Measurements from ENCODE around the gene BATF3. TPM values are rescaled to one million over a fixed set of nuclear protein-coding genes. Genes with fewer than 3 reads are reported as not detected.
A peak's percentile ranks its signal among the peaks of the same experiment; 100 is the strongest.

BATF3 gene
- total RNA-seq, 1 experiment from 2014 or later, result 3.9 TPM

DNA sequence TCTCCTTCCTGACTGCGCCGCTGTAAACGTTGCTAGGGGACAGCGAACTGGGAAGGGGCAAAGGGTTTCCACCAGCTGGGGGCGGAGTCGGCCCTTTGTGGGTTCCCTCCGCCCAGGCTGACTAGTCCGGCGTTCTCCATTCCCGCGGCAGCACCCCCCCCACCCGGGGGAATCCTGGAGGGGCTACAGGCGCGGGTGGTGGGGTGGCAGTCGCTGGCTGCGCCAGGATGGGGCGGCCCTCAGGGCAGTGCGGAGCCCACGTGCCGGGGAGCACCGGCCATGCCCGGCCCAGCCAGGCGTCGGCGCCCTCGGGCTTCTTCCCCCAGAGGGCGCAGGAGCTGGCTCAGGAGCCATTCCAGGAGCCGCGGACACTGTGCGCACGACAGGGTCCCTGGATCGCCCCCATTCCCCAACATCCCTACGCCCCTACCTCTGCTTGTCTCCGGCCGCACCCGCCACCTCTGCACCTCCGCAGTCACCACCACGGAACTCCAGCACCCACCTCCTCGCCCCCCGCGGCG, 476 bp downstream of the BATF3 start (continued):
- TF ChIP-seq, protein P1, sequence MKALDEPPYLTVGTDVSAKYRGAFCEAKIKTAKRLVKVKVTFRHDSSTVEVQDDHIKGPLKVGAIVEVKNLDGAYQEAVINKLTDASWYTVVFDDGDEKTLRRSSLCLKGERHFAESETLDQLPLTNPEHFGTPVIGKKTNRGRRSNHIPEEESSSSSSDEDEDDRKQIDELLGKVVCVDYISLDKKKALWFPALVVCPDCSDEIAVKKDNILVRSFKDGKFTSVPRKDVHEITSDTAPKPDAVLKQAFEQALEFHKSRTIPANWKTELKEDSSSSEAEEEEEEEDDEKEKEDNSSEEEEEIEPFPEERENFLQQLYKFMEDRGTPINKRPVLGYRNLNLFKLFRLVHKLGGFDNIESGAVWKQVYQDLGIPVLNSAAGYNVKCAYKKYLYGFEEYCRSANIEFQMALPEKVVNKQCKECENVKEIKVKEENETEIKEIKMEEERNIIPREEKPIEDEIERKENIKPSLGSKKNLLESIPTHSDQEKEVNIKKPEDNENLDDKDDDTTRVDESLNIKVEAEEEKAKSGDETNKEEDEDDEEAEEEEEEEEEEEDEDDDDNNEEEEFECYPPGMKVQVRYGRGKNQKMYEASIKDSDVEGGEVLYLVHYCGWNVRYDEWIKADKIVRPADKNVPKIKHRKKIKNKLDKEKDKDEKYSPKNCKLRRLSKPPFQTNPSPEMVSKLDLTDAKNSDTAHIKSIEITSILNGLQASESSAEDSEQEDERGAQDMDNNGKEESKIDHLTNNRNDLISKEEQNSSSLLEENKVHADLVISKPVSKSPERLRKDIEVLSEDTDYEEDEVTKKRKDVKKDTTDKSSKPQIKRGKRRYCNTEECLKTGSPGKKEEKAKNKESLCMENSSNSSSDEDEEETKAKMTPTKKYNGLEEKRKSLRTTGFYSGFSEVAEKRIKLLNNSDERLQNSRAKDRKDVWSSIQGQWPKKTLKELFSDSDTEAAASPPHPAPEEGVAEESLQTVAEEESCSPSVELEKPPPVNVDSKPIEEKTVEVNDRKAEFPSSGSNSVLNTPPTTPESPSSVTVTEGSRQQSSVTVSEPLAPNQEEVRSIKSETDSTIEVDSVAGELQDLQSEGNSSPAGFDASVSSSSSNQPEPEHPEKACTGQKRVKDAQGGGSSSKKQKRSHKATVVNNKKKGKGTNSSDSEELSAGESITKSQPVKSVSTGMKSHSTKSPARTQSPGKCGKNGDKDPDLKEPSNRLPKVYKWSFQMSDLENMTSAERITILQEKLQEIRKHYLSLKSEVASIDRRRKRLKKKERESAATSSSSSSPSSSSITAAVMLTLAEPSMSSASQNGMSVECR (CRISPR knock-in tag; IDR thresholded peaks at IDR 0.05; ENCODE audit: borderline replicate concordance), result peak; percentile 87; the same call in 1 of the 2 replicates
- TF ChIP-seq, protein P2, sequence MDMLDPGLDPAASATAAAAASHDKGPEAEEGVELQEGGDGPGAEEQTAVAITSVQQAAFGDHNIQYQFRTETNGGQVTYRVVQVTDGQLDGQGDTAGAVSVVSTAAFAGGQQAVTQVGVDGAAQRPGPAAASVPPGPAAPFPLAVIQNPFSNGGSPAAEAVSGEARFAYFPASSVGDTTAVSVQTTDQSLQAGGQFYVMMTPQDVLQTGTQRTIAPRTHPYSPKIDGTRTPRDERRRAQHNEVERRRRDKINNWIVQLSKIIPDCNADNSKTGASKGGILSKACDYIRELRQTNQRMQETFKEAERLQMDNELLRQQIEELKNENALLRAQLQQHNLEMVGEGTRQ (CRISPR knock-in tag; IDR thresholded peaks at IDR 0.05), result peak; percentile 75
- no peak for TF ChIP-seq NR3C1 (CRISPR knock-in tag; conservative IDR thresholded peaks at IDR 0.05; ENCODE audit: low read depth)
- TF ChIP-seq, protein P3, sequence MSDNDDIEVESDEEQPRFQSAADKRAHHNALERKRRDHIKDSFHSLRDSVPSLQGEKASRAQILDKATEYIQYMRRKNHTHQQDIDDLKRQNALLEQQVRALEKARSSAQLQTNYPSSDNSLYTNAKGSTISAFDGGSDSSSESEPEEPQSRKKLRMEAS (CRISPR knock-in tag; IDR thresholded peaks at IDR 0.05), result peak; percentile 94
- TF ChIP-seq SP1 (CRISPR knock-in tag; conservative IDR thresholded peaks at IDR 0.05), result 0 out of 2 replicates have a peak, but pooled peaks have one; percentile 41
- TF ChIP-seq ATF1 (CRISPR knock-in tag; IDR thresholded peaks at IDR 0.05), result no peak
- TF ChIP-seq GABPB1 (CRISPR knock-in tag; IDR thresholded peaks at IDR 0.05), result 0 out of 2 replicates have a peak, but pooled peaks have one; percentile 42
- TF ChIP-seq GTF2I (CRISPR knock-in tag; conservative IDR thresholded peaks at IDR 0.05), result no peak
- TF ChIP-seq NFYB (CRISPR knock-in tag; conservative IDR thresholded peaks at IDR 0.05; ENCODE audit: low read depth), result no peak
- TF ChIP-seq, protein P4, sequence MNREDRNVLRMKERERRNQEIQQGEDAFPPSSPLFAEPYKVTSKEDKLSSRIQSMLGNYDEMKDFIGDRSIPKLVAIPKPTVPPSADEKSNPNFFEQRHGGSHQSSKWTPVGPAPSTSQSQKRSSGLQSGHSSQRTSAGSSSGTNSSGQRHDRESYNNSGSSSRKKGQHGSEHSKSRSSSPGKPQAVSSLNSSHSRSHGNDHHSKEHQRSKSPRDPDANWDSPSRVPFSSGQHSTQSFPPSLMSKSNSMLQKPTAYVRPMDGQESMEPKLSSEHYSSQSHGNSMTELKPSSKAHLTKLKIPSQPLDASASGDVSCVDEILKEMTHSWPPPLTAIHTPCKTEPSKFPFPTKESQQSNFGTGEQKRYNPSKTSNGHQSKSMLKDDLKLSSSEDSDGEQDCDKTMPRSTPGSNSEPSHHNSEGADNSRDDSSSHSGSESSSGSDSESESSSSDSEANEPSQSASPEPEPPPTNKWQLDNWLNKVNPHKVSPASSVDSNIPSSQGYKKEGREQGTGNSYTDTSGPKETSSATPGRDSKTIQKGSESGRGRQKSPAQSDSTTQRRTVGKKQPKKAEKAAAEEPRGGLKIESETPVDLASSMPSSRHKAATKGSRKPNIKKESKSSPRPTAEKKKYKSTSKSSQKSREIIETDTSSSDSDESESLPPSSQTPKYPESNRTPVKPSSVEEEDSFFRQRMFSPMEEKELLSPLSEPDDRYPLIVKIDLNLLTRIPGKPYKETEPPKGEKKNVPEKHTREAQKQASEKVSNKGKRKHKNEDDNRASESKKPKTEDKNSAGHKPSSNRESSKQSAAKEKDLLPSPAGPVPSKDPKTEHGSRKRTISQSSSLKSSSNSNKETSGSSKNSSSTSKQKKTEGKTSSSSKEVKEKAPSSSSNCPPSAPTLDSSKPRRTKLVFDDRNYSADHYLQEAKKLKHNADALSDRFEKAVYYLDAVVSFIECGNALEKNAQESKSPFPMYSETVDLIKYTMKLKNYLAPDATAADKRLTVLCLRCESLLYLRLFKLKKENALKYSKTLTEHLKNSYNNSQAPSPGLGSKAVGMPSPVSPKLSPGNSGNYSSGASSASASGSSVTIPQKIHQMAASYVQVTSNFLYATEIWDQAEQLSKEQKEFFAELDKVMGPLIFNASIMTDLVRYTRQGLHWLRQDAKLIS (CRISPR knock-in tag; IDR thresholded peaks at IDR 0.05; ENCODE audit: borderline replicate concordance), result peak; percentile 84; the same call in 1 of the 2 replicates
- TF ChIP-seq NR1H2 (CRISPR knock-in tag; IDR thresholded peaks at IDR 0.05), result no peak
- TF ChIP-seq, protein P5, sequence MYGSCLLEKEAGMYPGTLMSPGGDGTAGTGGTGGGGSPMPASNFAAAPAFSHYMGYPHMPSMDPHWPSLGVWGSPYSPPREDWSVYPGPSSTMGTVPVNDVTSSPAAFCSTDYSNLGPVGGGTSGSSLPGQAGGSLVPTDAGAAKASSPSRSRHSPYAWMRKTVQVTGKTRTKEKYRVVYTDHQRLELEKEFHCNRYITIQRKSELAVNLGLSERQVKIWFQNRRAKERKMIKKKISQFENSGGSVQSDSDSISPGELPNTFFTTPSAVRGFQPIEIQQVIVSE (CRISPR knock-in tag; IDR thresholded peaks at IDR 0.05; ENCODE audit: borderline replicate concordance), result no peak
- no peak for TF ChIP-seq PRRX2 (CRISPR knock-in tag; IDR thresholded peaks at IDR 0.05)
- no peak for TF ChIP-seq HMGA2 (CRISPR knock-in tag; IDR thresholded peaks at IDR 0.05)
- TF ChIP-seq, protein P6, sequence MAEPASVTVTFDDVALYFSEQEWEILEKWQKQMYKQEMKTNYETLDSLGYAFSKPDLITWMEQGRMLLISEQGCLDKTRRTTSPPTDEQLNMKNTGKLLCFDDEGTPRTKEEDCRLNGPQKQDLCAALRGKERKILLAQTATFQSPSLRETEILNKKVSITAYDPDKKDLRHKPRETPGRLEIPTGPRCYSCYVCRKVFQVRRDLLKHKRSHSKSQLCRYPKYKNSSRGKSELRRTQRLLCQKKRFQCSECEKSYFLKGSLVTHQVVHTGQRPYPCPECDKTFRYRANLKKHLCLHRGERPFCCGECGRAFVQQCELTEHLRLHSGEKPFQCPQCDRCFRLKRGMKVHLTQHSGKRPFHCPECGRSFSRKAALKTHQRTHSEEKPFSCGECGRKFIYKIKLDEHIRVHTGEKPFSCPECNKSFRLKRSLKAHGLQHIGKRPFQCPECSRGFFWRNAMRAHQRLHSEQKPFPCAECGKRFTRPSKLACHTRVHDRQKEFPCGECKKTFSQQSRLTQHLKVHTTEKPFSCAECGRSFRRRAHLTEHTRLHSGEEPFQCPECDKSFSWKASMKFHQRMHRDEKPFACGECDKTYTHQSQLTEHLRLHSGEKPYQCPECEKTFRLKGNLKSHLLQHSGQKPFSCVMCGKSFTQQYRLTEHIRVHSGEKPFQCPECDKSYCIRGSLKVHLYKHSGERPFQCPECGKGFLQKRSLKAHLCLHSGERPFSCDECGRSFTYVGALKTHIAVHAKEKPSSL (CRISPR knock-in tag; conservative IDR thresholded peaks at IDR 0.05), result no peak
- no peak for TF ChIP-seq NFE2L1 (CRISPR knock-in tag; IDR thresholded peaks at IDR 0.05)
- peak; percentile 17; the same call in 1 of the 2 replicates for TF ChIP-seq NR2C2 (CRISPR knock-in tag; IDR thresholded peaks at IDR 0.05)
- no peak for TF ChIP-seq SOX15 (CRISPR knock-in tag; IDR thresholded peaks at IDR 0.05)
- TF ChIP-seq ELF4 (CRISPR knock-in tag; IDR thresholded peaks at IDR 0.05; ENCODE audit: low read depth), result no peak
- TF ChIP-seq ESRRA (CRISPR knock-in tag; IDR thresholded peaks at IDR 0.05; ENCODE audit: borderline replicate concordance), result peak; percentile 91
- peak; percentile 75; the same call in 1 of the 2 replicates for TF ChIP-seq ZNF232 (CRISPR knock-in tag; IDR thresholded peaks at IDR 0.05)
- TF ChIP-seq, protein P7, sequence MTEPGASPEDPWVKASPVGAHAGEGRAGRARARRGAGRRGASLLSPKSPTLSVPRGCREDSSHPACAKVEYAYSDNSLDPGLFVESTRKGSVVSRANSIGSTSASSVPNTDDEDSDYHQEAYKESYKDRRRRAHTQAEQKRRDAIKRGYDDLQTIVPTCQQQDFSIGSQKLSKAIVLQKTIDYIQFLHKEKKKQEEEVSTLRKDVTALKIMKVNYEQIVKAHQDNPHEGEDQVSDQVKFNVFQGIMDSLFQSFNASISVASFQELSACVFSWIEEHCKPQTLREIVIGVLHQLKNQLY (CRISPR knock-in tag; IDR thresholded peaks at IDR 0.05), result no peak
- TF ChIP-seq, protein P8, sequence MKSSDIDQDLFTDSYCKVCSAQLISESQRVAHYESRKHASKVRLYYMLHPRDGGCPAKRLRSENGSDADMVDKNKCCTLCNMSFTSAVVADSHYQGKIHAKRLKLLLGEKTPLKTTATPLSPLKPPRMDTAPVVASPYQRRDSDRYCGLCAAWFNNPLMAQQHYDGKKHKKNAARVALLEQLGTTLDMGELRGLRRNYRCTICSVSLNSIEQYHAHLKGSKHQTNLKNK (CRISPR knock-in tag; IDR thresholded peaks at IDR 0.05), result no peak
